ENCODE data around the gene PRR23E. TPM values are rescaled to one million over a fixed set of nuclear protein-coding genes. Genes with fewer than 3 reads are reported as not detected.

The PRR23E gene
- total and polyA plus RNA-seq, 2 donors (not counting 3 experiments of a cell fraction or from before 2014, with no cell fraction given) = not detected

- H4K20me1 ChIP-seq (replicated peaks; ENCODE audit: control insufficient read depth, extremely low read depth, insufficient read depth, low read length) = no peaks in the 10 kb centered on the region
- BruUV-seq (replicated peaks) = no TSS peak
- H2AFZ ChIP-seq (ENCODE audit: low read depth, low read length) = no peak overlapping the region
- no peaks in the 10 kb centered on the region for H3K36me3 ChIP-seq (ENCODE audit: control insufficient read depth in 2 of 2, extremely low read depth in 1 of 2, insufficient read depth in 2 of 2, low read length in 2 of 2)
- H3K9me3 ChIP-seq (replicated peaks; ENCODE audit: control insufficient read depth, insufficient read depth, low read length) = no peaks in the 10 kb centered on the region
- no peaks in the 10 kb centered on the region for H3K79me2 ChIP-seq (ENCODE audit: control insufficient read depth, insufficient read depth, low read length)
- CTCF ChIA-PET = no interaction called here
- H3K27me3 ChIP-seq (ENCODE audit: control insufficient read depth in 2 of 2, insufficient read depth in 2 of 2, low read length in 2 of 2) = no peaks in the 10 kb centered on the region
- H3K4me1 ChIP-seq (ENCODE audit: control insufficient read depth, extremely low read depth, insufficient read depth, low read length) = no peaks in the 10 kb centered on the region
- TF ChIP-seq GATA2 (IDR thresholded peaks at IDR 0.05; ENCODE audit: insufficient read depth, insufficient read length, low read depth, low read length) (no peak), MAX (IDR thresholded peaks at IDR 0.05; ENCODE audit: insufficient read depth, insufficient read length) (no peak), EZH2 (IDR thresholded peaks at IDR 0.05; ENCODE audit: borderline replicate concordance, low read depth, low read length, severe bottlenecking) (no peak), POLR2AphosphoS5 (IDR thresholded peaks at IDR 0.05; ENCODE audit: insufficient read depth, low read depth, low read length) (no peak), FOS (IDR thresholded peaks at IDR 0.05; ENCODE audit: borderline replicate concordance, insufficient read depth, low read length) (no peak), MYC (IDR thresholded peaks at IDR 0.05; ENCODE audit: low read depth, low read length) (no peak)
- H3K9ac ChIP-seq (replicated peaks; ENCODE audit: extremely low read depth, insufficient read depth, low read length) = no peak overlapping the region
- no peak overlapping the region for H3K27ac ChIP-seq (ENCODE audit: insufficient read depth, low read depth, low read length)
- no peak for DNase-seq (ENCODE audit: low read depth, low spot score)
- POLR2A ChIA-PET = no interaction called here
- H3K9me1 ChIP-seq (replicated peaks; ENCODE audit: control insufficient read depth, extremely low read depth, insufficient read depth, low read length) = no peaks in the 10 kb centered on the region
- H3K4me2 ChIP-seq (ENCODE audit: insufficient read depth, low read length) = no peak overlapping the region
- intact Hi-C loops (cut with micrococcal nuclease) (no loop called here), dilution Hi-C loops (cut with MboI; ENCODE audit: extremely low pct_ligation_motif_present, low sequenced_read_pairs) (no loop called here)
- H3K4me3 ChIP-seq (replicated peaks in 1 of 3; ENCODE audit: insufficient read depth in 1 of 3, low read depth in 1 of 3, low read length in 3 of 3) = no peak overlapping the region
- FAIRE-seq = no peak
Observed at GRCh38 chr3:127195417-127195816, 2.5 kb downstream of the PRR23E start.

- no peak overlapping the region for H3K4me3 ChIP-seq (replicated peaks in 1 of 3; ENCODE audit: insufficient read depth in 1 of 3, low read depth in 1 of 3, low read length in 3 of 3)
- dilution Hi-C loops (cut with MboI; ENCODE audit: extremely low pct_ligation_motif_present, low sequenced_read_pairs) (no loop called here), intact Hi-C loops (cut with micrococcal nuclease) (no loop called here)
- POLR2A ChIA-PET = no interaction called here
- no peaks in the 10 kb centered on the region for H3K27me3 ChIP-seq (ENCODE audit: control insufficient read depth in 2 of 2, insufficient read depth in 2 of 2, low read length in 2 of 2)
- no peak overlapping the region for H3K4me2 ChIP-seq (ENCODE audit: insufficient read depth, low read length)
- no peaks in the 10 kb centered on the region for H3K4me1 ChIP-seq (ENCODE audit: control insufficient read depth, extremely low read depth, insufficient read depth, low read length)
- no peak overlapping the region for H2AFZ ChIP-seq (ENCODE audit: low read depth, low read length)
- FAIRE-seq (no peak), DNase-seq (ENCODE audit: low read depth, low spot score) (no peak)
- H3K79me2 ChIP-seq (ENCODE audit: control insufficient read depth, insufficient read depth, low read length) = no peaks in the 10 kb centered on the region
- H4K20me1 ChIP-seq (replicated peaks; ENCODE audit: control insufficient read depth, extremely low read depth, insufficient read depth, low read length) = no peaks in the 10 kb centered on the region
- H3K27ac ChIP-seq (ENCODE audit: insufficient read depth, low read depth, low read length) = no peak overlapping the region
- no peak overlapping the region for H3K9ac ChIP-seq (replicated peaks; ENCODE audit: extremely low read depth, insufficient read depth, low read length)
- no peaks in the 10 kb centered on the region for H3K36me3 ChIP-seq (ENCODE audit: control insufficient read depth in 2 of 2, extremely low read depth in 1 of 2, insufficient read depth in 2 of 2, low read length in 2 of 2)
- no peak for TF ChIP-seq GATA2 (IDR thresholded peaks at IDR 0.05; ENCODE audit: insufficient read depth, insufficient read length, low read depth, low read length)
- no peak for TF ChIP-seq MAX (IDR thresholded peaks at IDR 0.05; ENCODE audit: insufficient read depth, insufficient read length)
- no peak for TF ChIP-seq CTCF (IDR thresholded peaks at IDR 0.05; ENCODE audit: extremely low read depth in 1 of 2, insufficient read depth in 1 of 2, low read depth in 1 of 2, low read length in 2 of 2)
- TF ChIP-seq FOS (IDR thresholded peaks at IDR 0.05; ENCODE audit: borderline replicate concordance, insufficient read depth, low read length) = no peak
- BruUV-seq (replicated peaks) = no TSS peak
- H3K9me3 ChIP-seq (replicated peaks; ENCODE audit: control insufficient read depth, insufficient read depth, low read length) = no peaks in the 10 kb centered on the region
- CTCF ChIA-PET = no interaction called here
- H3K9me1 ChIP-seq (replicated peaks; ENCODE audit: control insufficient read depth, extremely low read depth, insufficient read depth, low read length) = no peaks in the 10 kb centered on the region
Observed at GRCh38 chr3:127196002-127196401, 3.1 kb downstream of the PRR23E start.

All from endothelial cell of umbilical vein (primary cell).